Left ventricle myocardium inferior (tissue), 1 donor: ENCODE data around the gene PRCD. TPM values are rescaled to one million over a fixed set of nuclear protein-coding genes. Genes with fewer than 3 reads are reported as not detected.

Experiments used
- DNase-seq: peaks from one replicate; pipeline ENCODE4 v3.0.0-alpha.2; 2020
- H3K27ac ChIP-seq: fragments of 200-600 bp; replicated peaks from 2 replicates; pipeline ENCODE4 v1.8.0; 2021
- H3K27me3 ChIP-seq: fragments of 200-600 bp; 2 replicates; pipeline ENCODE4 v1.8.0; 2021; ENCODE audit warnings: low read depth
- H3K36me3 ChIP-seq: fragments of 200-600 bp; 2 replicates; pipeline ENCODE4 v1.8.0; 2021
- H3K4me1 ChIP-seq: fragments of 200-600 bp; 2 replicates; pipeline ENCODE4 v1.8.0; 2021
- H3K4me3 ChIP-seq: fragments of 200-600 bp; 2 replicates; pipeline ENCODE4 v1.8.0; 2021; ENCODE audit warnings: mild to moderate bottlenecking, moderate library complexity
- H3K9me3 ChIP-seq: fragments of 200-600 bp; replicated peaks from 2 replicates; pipeline ENCODE4 v1.8.0; 2021
- intact Hi-C: fragments of 100-400 bp; cut with micrococcal nuclease; formaldehyde crosslinking; loops from one replicate; pipeline ENCODE4 v1.11.0; 2022
- total RNA-seq: library from RNA; stranded (reverse); fragmentation: NEBNext Ultra II Directional; extraction: Animal tissue kit (Norgen Biotek cat#: 25700); gene quantifications from one replicate; pipeline ENCODE4 v1.2.1, GENCODE V29; 2021
- TF ChIP-seq, protein P1 (sequence below): fragments of 200-600 bp; IDR thresholded peaks from 2 replicates; pipeline ENCODE4 v1.8.0; 2021; ENCODE audit warnings: antibody characterized with exemption, mild to moderate bottlenecking, borderline replicate concordance
- donor health status: DM: no; HTN: yes; CAD: no; lungs with severe emphysema.

Gene PRCD
- total RNA-seq, 1 donor from 2014 or later: 3.9 TPM

DNA sequence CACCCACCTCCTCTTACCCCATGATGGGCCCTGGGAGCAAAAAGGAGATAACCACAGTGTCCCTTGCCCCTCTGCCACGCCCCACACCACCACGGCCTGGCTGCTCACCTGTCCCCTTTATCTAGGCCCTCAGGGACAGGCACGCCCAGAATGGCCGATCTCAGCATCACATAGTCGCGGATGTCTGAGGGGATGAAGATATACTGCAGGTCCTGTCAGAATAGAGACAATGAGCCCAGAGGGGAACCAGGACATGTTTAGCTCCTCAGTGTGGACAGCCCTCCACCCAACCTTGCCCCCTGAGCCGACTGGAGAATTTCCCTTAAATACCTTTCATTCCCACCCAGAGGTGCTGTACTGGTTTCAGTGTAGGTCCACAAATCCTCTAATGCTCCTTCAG is 30.6 kb downstream of the PRCD start:
- Histone ChIP-seq H3K4me1 (peaks cover 32% of the 10 kb centered on the region), H3K9me3 (no peaks in the 10 kb centered on the region), H3K27me3 (no peaks in the 10 kb centered on the region), H3K27ac (peak overlapping the region; percentile 16), H3K4me3 (no peak overlapping the region), H3K36me3 (peaks cover 9% of the 10 kb centered on the region)
- DNase-seq: no peak
- intact Hi-C loops: no loop called here
- TF ChIP-seq, protein P1, sequence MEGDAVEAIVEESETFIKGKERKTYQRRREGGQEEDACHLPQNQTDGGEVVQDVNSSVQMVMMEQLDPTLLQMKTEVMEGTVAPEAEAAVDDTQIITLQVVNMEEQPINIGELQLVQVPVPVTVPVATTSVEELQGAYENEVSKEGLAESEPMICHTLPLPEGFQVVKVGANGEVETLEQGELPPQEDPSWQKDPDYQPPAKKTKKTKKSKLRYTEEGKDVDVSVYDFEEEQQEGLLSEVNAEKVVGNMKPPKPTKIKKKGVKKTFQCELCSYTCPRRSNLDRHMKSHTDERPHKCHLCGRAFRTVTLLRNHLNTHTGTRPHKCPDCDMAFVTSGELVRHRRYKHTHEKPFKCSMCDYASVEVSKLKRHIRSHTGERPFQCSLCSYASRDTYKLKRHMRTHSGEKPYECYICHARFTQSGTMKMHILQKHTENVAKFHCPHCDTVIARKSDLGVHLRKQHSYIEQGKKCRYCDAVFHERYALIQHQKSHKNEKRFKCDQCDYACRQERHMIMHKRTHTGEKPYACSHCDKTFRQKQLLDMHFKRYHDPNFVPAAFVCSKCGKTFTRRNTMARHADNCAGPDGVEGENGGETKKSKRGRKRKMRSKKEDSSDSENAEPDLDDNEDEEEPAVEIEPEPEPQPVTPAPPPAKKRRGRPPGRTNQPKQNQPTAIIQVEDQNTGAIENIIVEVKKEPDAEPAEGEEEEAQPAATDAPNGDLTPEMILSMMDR: no peak

GRCh38 chr17:76570877-76571471 is 31.1 kb downstream of the PRCD start:
- intact Hi-C loops: no loop called here
- Histone ChIP-seq H3K27me3 (no peaks in the 10 kb centered on the region), H3K36me3 (peaks cover 4% of the 10 kb centered on the region), H3K9me3 (no peaks in the 10 kb centered on the region), H3K4me3 (no peak overlapping the region), H3K27ac (no peak overlapping the region), H3K4me1 (peaks cover 27% of the 10 kb centered on the region)
- TF ChIP-seq, protein P1: no peak
- DNase-seq: no peak

- H3K4me1 ChIP-seq: peaks cover 15% of the 10 kb centered on the region
- DNase-seq: no peak
- no peak overlapping the region for H3K4me3 ChIP-seq
- no peak overlapping the region for H3K27ac ChIP-seq
- no peaks in the 10 kb centered on the region for H3K27me3 ChIP-seq
- no peaks in the 10 kb centered on the region for H3K36me3 ChIP-seq
- intact Hi-C loops: no loop called here
- H3K9me3 ChIP-seq: no peaks in the 10 kb centered on the region
- TF ChIP-seq, protein P1: no peak
Observed at GRCh38 chr17:76572201-76572910, 32.5 kb downstream of the PRCD start.

DNA sequence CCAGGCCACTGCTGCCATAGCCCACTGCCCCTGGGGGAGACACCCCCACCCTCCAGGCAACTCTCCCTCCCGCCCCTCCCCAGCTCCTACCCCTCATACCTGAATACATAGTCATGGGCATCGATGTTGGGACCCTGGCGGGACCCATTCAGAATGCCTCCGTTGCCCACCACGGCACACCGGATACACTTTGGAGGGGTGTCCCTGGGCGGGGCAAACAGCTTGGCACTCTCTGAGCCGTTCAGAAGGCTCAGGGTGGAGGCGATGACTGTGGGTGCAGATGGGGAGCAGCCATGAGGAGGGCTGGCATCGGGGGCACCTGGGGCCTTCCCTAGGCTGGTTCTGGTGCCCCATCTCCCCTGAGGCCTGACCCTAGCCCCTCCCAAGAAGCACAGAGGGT is 33.3 kb downstream of the PRCD start:
- TF ChIP-seq, protein P1: no peak
- H3K27me3 ChIP-seq: no peaks in the 10 kb centered on the region
- no peaks in the 10 kb centered on the region for H3K9me3 ChIP-seq
- H3K4me3 ChIP-seq: no peak overlapping the region
- H3K27ac ChIP-seq: no peak overlapping the region
- H3K36me3 ChIP-seq: no peaks in the 10 kb centered on the region
- H3K4me1 ChIP-seq: peaks cover 7% of the 10 kb centered on the region
- no peak for DNase-seq
- intact Hi-C loops: no loop called here

GRCh38 chr17:76574166-76574565 is 34.3 kb downstream of the PRCD start:
- no peak for DNase-seq
- H3K27me3 ChIP-seq: no peaks in the 10 kb centered on the region
- intact Hi-C loops: no loop called here
- H3K27ac ChIP-seq: no peak overlapping the region
- peaks cover 6% of the 10 kb centered on the region for H3K4me1 ChIP-seq
- no peaks in the 10 kb centered on the region for H3K9me3 ChIP-seq
- H3K4me3 ChIP-seq: no peak overlapping the region
- TF ChIP-seq, protein P1: no peak
- no peaks in the 10 kb centered on the region for H3K36me3 ChIP-seq
